Activated CD4-positive, alpha-beta T cell treated with anti-CD3 and anti-CD28 coated beads, Interleukin-2, amount 10 ng/mL, durations not matched to agents 7 days and 5 days (primary cell): ENCODE data around the gene PRPF19. TPM values are rescaled to one million over a fixed set of nuclear protein-coding genes. Genes with fewer than 3 reads are reported as not detected.

Experiments
- CTCF ChIA-PET: fragments of 350-600 bp; sonication (Branson Sonifier 250); formaldehyde crosslinking; loops from one replicate; lab custom pipeline; 2021; ENCODE audit warnings: antibody characterized with exemption; lab: Charles Lee
- POLR2A ChIA-PET: fragments of 350-600 bp; sonication (Branson Sonifier 250); formaldehyde crosslinking; loops from one replicate; lab custom pipeline; 2021; ENCODE audit warnings: antibody characterized with exemption; lab: Charles Lee
- DNase-seq: peaks from one replicate; pipeline ENCODE4 v3.0.0-alpha.2; 2020
- H3K27ac Mint-ChIP-seq: one replicate; pipeline ENCODE4 v1.8.0; 2021; ENCODE audit warnings: mild to moderate bottlenecking, moderate library complexity, mixed read lengths
- H3K27me3 Mint-ChIP-seq: one replicate; pipeline ENCODE4 v1.8.0; 2021; ENCODE audit warnings: mixed read lengths
- H3K36me3 Mint-ChIP-seq: one replicate; pipeline ENCODE4 v1.8.0; 2021; ENCODE audit warnings: low read depth, mixed read lengths
- H3K4me1 Mint-ChIP-seq: one replicate; pipeline ENCODE4 v1.8.0; 2021; ENCODE audit warnings: mixed read lengths
- H3K4me3 Mint-ChIP-seq: one replicate; pipeline ENCODE4 v1.8.0; 2021; ENCODE audit warnings: mild to moderate bottlenecking, moderate library complexity, mixed read lengths
- H3K9me3 Mint-ChIP-seq: one replicate; pipeline ENCODE4 v1.8.0; 2021; ENCODE audit warnings: mixed read lengths
- total RNA-seq, 2 experiments: library from RNA; stranded (reverse); gene quantifications; one replicate each; pipeline ENCODE4 v1.2.3, GENCODE V29; 2021

PRPF19 gene
- total RNA-seq, 2 experiments from 2014 or later = 125 to 128 TPM

GRCh38 chr11:60918251-60918938 lies 12.0 kb upstream of the PRPF19 start:
- H3K36me3 Mint-ChIP-seq = peaks cover 26% of the 10 kb centered on the region
- ChIA-PET CTCF (interaction anchor here (0.6 to 2.3 kb wide), 4 partner anchors 10 to 254 kb away, joined by 3 to 6 read pairs (median 4); no protein-coding TSS in a partner anchor), POLR2A (interaction anchor here (0.7 kb wide), 1 partner anchor 335 kb away, joined by 3 read pairs; no protein-coding TSS in a partner anchor)

GRCh38 chr11:60917267-60917666 lies 10.9 kb upstream of the PRPF19 start:
- CTCF ChIA-PET = interaction anchor here (0.7 to 0.8 kb wide), 2 partner anchors 255 to 469 kb away, joined by 3 read pairs; no protein-coding TSS in a partner anchor
- H3K27ac Mint-ChIP-seq = peak overlapping the region; percentile 14
- H3K4me1 Mint-ChIP-seq = peaks cover 33% of the 10 kb centered on the region
- peaks cover 21% of the 10 kb centered on the region for H3K36me3 Mint-ChIP-seq
- H3K27me3 Mint-ChIP-seq = no peaks in the 10 kb centered on the region
- POLR2A ChIA-PET = no interaction called here
- no peak for DNase-seq
- H3K9me3 Mint-ChIP-seq = no peaks in the 10 kb centered on the region
- H3K4me3 Mint-ChIP-seq = no peak overlapping the region

More at GRCh38 chr11:60918251-60918938, 12.0 kb upstream of the PRPF19 start:
- Mint-ChIP-seq H3K27me3 (no peaks in the 10 kb centered on the region), H3K27ac (no peak overlapping the region), H3K4me1 (peaks cover 24% of the 10 kb centered on the region), H3K4me3 (no peak overlapping the region), H3K9me3 (no peaks in the 10 kb centered on the region)
- DNase-seq = no peak

GRCh38 chr11:60916669-60917206 lies 10.4 kb upstream of the PRPF19 start:
- Mint-ChIP-seq H3K27ac (no peak overlapping the region), H3K36me3 (peaks cover 18% of the 10 kb centered on the region), H3K4me3 (no peak overlapping the region), H3K9me3 (no peaks in the 10 kb centered on the region), H3K4me1 (peaks cover 38% of the 10 kb centered on the region), H3K27me3 (no peaks in the 10 kb centered on the region)
- no peak for DNase-seq
- ChIA-PET CTCF (interaction anchor here (0.7 to 3.6 kb wide), 4 partner anchors 11 to 469 kb away, joined by 3 to 17 read pairs (median 4); no protein-coding TSS in a partner anchor), POLR2A (no interaction called here)

GRCh38 chr11:60915248-60915914 lies 9.0 kb upstream of the PRPF19 start:
- Mint-ChIP-seq H3K27me3 (no peaks in the 10 kb centered on the region), H3K27ac (peak overlapping the region; percentile 88), H3K9me3 (no peaks in the 10 kb centered on the region), H3K4me1 (peaks cover 44% of the 10 kb centered on the region), H3K36me3 (peaks cover 6% of the 10 kb centered on the region), H3K4me3 (peak overlapping the region; percentile 92)
- DNase-seq = peak; percentile 79
- CTCF ChIA-PET = interaction anchor here (0.7 to 4.8 kb wide), 15 partner anchors 9 to 441 kb away, joined by 3 to 40 read pairs (median 3); partner anchors contain the start of genes CD6, PRPF19 and TMEM132A
- POLR2A ChIA-PET = interaction anchor here (0.9 kb wide), 1 partner anchor 9 kb away, joined by 4 read pairs; the partner anchor contains the start of gene PRPF19

GRCh38 chr11:60914633-60915247 lies 8.4 kb upstream of the PRPF19 start:
- H3K27ac Mint-ChIP-seq = peak overlapping the region; percentile 88
- H3K4me3 Mint-ChIP-seq = peak overlapping the region; percentile 92
- ChIA-PET POLR2A (interaction anchor here (0.9 kb wide), 1 partner anchor 8 kb away, joined by 4 read pairs; the partner anchor contains the start of gene PRPF19), CTCF (interaction anchor here (0.5 to 4.8 kb wide), 14 partner anchors 9 to 1290 kb away, joined by 3 to 40 read pairs (median 4); partner anchors contain the start of genes CD6, PRPF19 and TMEM132A)
- H3K36me3 Mint-ChIP-seq = peaks cover 2% of the 10 kb centered on the region
- H3K9me3 Mint-ChIP-seq = no peaks in the 10 kb centered on the region
- peaks cover 44% of the 10 kb centered on the region for H3K4me1 Mint-ChIP-seq
- DNase-seq = peak; percentile 42
- H3K27me3 Mint-ChIP-seq = no peaks in the 10 kb centered on the region

- H3K4me3 Mint-ChIP-seq = peak within 1 kb of the TSS; percentile 92
- ChIA-PET CTCF (interaction anchor here (0.5 to 4.8 kb wide), 9 partner anchors 10 to 1289 kb away, joined by 3 to 40 read pairs (median 7); partner anchors contain the start of genes CD6 and PRPF19), POLR2A (interaction anchor here (0.6 kb wide), 2 partner anchors 53 to 72 kb away, joined by 3 to 4 read pairs; no protein-coding TSS in a partner anchor)
- DNase-seq = peak; percentile 91
- no peaks in the 10 kb centered on the region for H3K36me3 Mint-ChIP-seq
- H3K4me1 Mint-ChIP-seq = peaks cover 44% of the 10 kb centered on the region
- peaks cover 5% of the 10 kb centered on the region for H3K27me3 Mint-ChIP-seq
- no peaks in the 10 kb centered on the region for H3K9me3 Mint-ChIP-seq
- H3K27ac Mint-ChIP-seq = peak within 1 kb of the TSS; percentile 94
These were observed 7.6 kb upstream of the PRPF19 start, which contains the start of gene TMEM109 for GRCh38 chr11:60913793-60914632. Gene TMEM109 (plus strand): TSS chr11:60914158. CDS start chr11:60919694, 5,536 bp downstream.

- H3K9me3 Mint-ChIP-seq = no peaks in the 10 kb centered on the region
- H3K36me3 Mint-ChIP-seq = no peaks in the 10 kb centered on the region
- H3K4me1 Mint-ChIP-seq = peaks cover 43% of the 10 kb centered on the region
- H3K27me3 Mint-ChIP-seq = peaks cover 7% of the 10 kb centered on the region
- peak overlapping the region; percentile 94 for H3K27ac Mint-ChIP-seq
- peak overlapping the region; percentile 92 for H3K4me3 Mint-ChIP-seq
- DNase-seq = no peak
- POLR2A ChIA-PET = interaction anchor here (0.6 kb wide), 1 partner anchor 52 kb away, joined by 4 read pairs; no protein-coding TSS in a partner anchor
- CTCF ChIA-PET = interaction anchor here (2.4 to 4.8 kb wide), 4 partner anchors 9 to 81 kb away, joined by 7 to 40 read pairs (median 10); partner anchors contain the start of genes CD6 and PRPF19
These were observed 6.6 kb upstream of the PRPF19 start for GRCh38 chr11:60912851-60913528.

- ChIA-PET POLR2A (interaction anchor here (0.6 kb wide), 2 partner anchors 84 to 238 kb away, joined by 3 read pairs; no protein-coding TSS in a partner anchor), CTCF (interaction anchor here (0.7 to 4.8 kb wide), 4 partner anchors 9 to 81 kb away, joined by 3 to 40 read pairs (median 10); partner anchors contain the start of gene PRPF19)
- Mint-ChIP-seq H3K4me3 (peak overlapping the region; percentile 14), H3K36me3 (no peaks in the 10 kb centered on the region), H3K4me1 (peaks cover 46% of the 10 kb centered on the region), H3K9me3 (no peaks in the 10 kb centered on the region), H3K27me3 (peaks cover 9% of the 10 kb centered on the region), H3K27ac (peak overlapping the region; percentile 79)
- no peak for DNase-seq
These were observed 6.0 kb upstream of the PRPF19 start for GRCh38 chr11:60912223-60912850.

- Mint-ChIP-seq H3K9me3 (no peaks in the 10 kb centered on the region), H3K4me1 (peaks cover 44% of the 10 kb centered on the region), H3K27me3 (peaks cover 9% of the 10 kb centered on the region), H3K36me3 (no peaks in the 10 kb centered on the region), H3K4me3 (no peak overlapping the region), H3K27ac (no peak overlapping the region)
- ChIA-PET POLR2A (no interaction called here), CTCF (interaction anchor here (3.4 to 4.8 kb wide), 2 partner anchors 7 to 11 kb away, joined by 12 to 40 read pairs; partner anchors contain the start of gene PRPF19)
- no peak for DNase-seq
These were observed 4.5 kb upstream of the PRPF19 start for GRCh38 chr11:60910711-60911380.

GRCh38 chr11:60910281-60910687 lies 3.9 kb upstream of the PRPF19 start:
- Mint-ChIP-seq H3K9me3 (no peaks in the 10 kb centered on the region), H3K36me3 (peaks cover under 1% of the 10 kb centered on the region), H3K27me3 (peaks cover 9% of the 10 kb centered on the region), H3K27ac (no peak overlapping the region), H3K4me1 (peaks cover 43% of the 10 kb centered on the region), H3K4me3 (no peak overlapping the region)
- POLR2A ChIA-PET = no interaction called here
- CTCF ChIA-PET = no interaction called here
- DNase-seq = no peak
